ENCODE data around the gene ARMH1.

Gene ARMH1

DNA sequence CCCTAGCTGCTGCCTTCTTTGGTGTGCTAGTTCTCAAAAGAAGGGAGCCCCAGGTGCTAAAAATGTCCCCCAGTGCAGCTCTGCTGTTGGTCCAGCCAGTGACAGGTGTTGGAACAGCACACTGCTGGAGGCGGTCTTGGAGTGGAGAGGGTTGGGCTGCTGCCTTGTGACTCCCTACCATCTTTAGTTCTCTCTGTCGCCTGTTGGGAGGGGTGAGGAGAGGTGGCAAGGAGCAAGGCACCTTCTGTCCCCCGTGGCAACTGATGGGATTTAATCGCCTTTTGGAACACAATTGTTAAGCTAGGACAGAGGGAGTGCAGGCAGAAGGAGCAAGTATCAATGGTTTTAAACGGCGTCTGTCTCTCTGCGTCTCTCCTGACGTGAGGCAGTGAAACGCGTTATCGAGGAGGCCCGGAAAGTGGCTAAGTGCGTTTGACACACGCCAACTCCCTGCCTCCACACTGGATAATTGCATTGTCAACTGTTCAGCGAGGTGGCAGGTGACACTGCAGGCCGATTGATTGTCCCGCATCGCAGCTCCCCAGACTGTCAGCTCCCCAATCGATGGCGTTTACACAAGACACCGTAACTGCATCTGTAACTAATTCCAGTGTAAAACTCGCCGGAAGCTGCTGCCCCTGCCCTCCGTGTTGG, 34.2 kb upstream of the ARMH1 start:
- no peak for TF ChIP-seq EZH2phosphoT487 (IDR thresholded peaks at IDR 0.05; ENCODE audit: low read depth)
- TF ChIP-seq, protein P1, sequence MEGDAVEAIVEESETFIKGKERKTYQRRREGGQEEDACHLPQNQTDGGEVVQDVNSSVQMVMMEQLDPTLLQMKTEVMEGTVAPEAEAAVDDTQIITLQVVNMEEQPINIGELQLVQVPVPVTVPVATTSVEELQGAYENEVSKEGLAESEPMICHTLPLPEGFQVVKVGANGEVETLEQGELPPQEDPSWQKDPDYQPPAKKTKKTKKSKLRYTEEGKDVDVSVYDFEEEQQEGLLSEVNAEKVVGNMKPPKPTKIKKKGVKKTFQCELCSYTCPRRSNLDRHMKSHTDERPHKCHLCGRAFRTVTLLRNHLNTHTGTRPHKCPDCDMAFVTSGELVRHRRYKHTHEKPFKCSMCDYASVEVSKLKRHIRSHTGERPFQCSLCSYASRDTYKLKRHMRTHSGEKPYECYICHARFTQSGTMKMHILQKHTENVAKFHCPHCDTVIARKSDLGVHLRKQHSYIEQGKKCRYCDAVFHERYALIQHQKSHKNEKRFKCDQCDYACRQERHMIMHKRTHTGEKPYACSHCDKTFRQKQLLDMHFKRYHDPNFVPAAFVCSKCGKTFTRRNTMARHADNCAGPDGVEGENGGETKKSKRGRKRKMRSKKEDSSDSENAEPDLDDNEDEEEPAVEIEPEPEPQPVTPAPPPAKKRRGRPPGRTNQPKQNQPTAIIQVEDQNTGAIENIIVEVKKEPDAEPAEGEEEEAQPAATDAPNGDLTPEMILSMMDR (IDR thresholded peaks at IDR 0.05; ENCODE audit: low read depth, low read length) = no peak
- no peaks in the 10 kb centered on the region for H3K79me2 ChIP-seq (ENCODE audit: low read length)
- H3K4me2 ChIP-seq (ENCODE audit: low read length) = no peak overlapping the region
- no peak overlapping the region for H2AFZ ChIP-seq (ENCODE audit: low read depth, low read length)
- no peak overlapping the region for H3K9ac ChIP-seq (ENCODE audit: low read length)
- H3K27ac ChIP-seq (ENCODE audit: low read length) = no peak overlapping the region
- H3K4me1 ChIP-seq (ENCODE audit: low read length) = no peaks in the 10 kb centered on the region
- no peaks in the 10 kb centered on the region for H4K20me1 ChIP-seq (ENCODE audit: insufficient read depth, low read length)
- no peaks in the 10 kb centered on the region for H3K9me3 ChIP-seq (ENCODE audit: insufficient read depth, low read length)
- no peak overlapping the region for H3K4me3 ChIP-seq (ENCODE audit: low read length)
- H3K36me3 ChIP-seq (replicated peaks; ENCODE audit: low read depth, low read length) = peaks cover 5% of the 10 kb centered on the region
- no peaks in the 10 kb centered on the region for H3K27me3 ChIP-seq (ENCODE audit: low read depth, low read length)

DNA sequence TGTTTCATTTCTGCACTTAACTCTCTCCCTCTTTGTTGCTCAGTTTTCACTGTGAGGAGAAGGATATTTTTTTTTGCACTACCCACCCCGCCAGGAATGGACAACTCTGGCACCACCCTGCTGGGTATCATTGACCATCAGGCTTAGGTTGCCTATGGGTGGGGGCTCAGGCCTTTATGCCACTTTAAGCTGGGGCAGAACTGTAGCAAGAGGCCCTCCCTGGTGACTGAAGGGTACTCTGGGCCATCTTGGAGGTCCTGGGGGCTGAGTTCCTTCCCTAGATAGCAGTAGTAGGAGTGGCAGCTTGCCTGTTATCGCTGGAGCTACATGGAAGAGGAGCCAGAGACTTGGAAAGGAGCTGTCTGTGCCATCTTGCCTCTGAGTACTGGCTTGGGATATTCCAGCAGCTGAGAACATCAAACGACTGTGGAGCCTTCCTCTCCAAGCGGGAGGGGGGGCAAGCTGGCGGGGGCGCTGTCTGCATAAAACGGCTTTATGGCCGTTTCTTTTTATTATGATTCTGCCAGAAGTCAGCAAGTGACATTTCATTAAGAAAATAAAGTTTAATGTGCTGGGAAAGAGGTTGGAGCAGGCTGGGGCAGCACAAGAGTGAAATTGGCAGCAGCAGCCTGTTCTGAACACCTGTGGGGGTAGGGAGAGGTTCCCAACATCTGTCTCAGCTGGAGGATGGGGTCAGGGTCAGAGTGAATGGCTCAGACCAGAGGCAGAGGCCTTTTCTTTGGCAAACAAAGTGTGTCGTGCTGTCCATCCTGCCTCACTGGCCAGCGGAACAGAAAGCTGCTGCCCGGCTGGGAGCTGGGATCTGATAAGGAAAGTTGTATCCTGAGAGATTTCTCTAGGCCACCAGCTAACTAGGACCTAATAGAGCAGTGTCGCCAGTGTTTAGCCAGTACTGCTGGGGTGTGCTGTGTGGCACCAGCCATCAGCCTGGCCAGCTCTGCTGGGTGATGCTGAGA, 33.1 kb upstream of the ARMH1 start:
- Histone ChIP-seq H3K79me2 (ENCODE audit: low read length) (no peaks in the 10 kb centered on the region), H3K4me2 (ENCODE audit: low read length) (no peak overlapping the region), H3K4me3 (ENCODE audit: low read length) (no peak overlapping the region), H3K27ac (ENCODE audit: low read length) (no peak overlapping the region), H3K9me3 (ENCODE audit: insufficient read depth, low read length) (no peaks in the 10 kb centered on the region), H3K9ac (ENCODE audit: low read length) (no peak overlapping the region), H3K4me1 (ENCODE audit: low read length) (no peaks in the 10 kb centered on the region), H3K36me3 (replicated peaks; ENCODE audit: low read depth, low read length) (peaks cover 5% of the 10 kb centered on the region), H4K20me1 (ENCODE audit: insufficient read depth, low read length) (no peaks in the 10 kb centered on the region), H3K27me3 (ENCODE audit: low read depth, low read length) (no peaks in the 10 kb centered on the region), H2AFZ (ENCODE audit: low read depth, low read length) (no peak overlapping the region)
- no peak for TF ChIP-seq EZH2phosphoT487 (IDR thresholded peaks at IDR 0.05; ENCODE audit: low read depth)
- TF ChIP-seq, protein P1 (IDR thresholded peaks at IDR 0.05; ENCODE audit: low read depth, low read length) = no peak

DNA sequence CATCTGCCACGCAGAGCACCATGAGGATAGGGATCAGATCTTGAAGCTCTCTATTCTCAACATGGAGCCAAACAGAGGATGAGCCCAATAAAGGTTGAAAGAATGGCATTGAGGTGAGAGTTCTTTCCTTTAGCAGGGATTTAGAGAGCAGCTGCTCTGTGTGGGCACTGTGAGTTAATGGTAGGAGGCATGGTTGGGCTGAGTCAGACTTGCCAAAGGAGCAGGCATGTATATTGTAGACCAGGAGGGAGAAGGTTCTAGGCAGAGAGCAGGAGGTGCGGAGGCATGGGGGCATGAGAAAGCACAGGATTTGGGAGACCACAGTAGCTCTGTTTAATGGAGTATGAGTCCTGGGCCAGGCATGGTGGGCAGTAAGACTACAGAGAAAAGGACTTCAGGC, 32.3 kb upstream of the ARMH1 start:
- TF ChIP-seq EZH2phosphoT487 (IDR thresholded peaks at IDR 0.05; ENCODE audit: low read depth) = no peak
- TF ChIP-seq, protein P1 (IDR thresholded peaks at IDR 0.05; ENCODE audit: low read depth, low read length) = no peak
- no peak overlapping the region for H2AFZ ChIP-seq (ENCODE audit: low read depth, low read length)
- no peaks in the 10 kb centered on the region for H3K27me3 ChIP-seq (ENCODE audit: low read depth, low read length)
- no peaks in the 10 kb centered on the region for H3K9me3 ChIP-seq (ENCODE audit: insufficient read depth, low read length)
- H3K4me2 ChIP-seq (ENCODE audit: low read length) = no peak overlapping the region
- peaks cover 5% of the 10 kb centered on the region for H3K36me3 ChIP-seq (replicated peaks; ENCODE audit: low read depth, low read length)
- H3K4me1 ChIP-seq (ENCODE audit: low read length) = no peaks in the 10 kb centered on the region
- no peaks in the 10 kb centered on the region for H3K79me2 ChIP-seq (ENCODE audit: low read length)
- H4K20me1 ChIP-seq (ENCODE audit: insufficient read depth, low read length) = no peaks in the 10 kb centered on the region
- H3K9ac ChIP-seq (ENCODE audit: low read length) = no peak overlapping the region
- no peak overlapping the region for H3K4me3 ChIP-seq (ENCODE audit: low read length)
- no peak overlapping the region for H3K27ac ChIP-seq (ENCODE audit: low read length)

DNA sequence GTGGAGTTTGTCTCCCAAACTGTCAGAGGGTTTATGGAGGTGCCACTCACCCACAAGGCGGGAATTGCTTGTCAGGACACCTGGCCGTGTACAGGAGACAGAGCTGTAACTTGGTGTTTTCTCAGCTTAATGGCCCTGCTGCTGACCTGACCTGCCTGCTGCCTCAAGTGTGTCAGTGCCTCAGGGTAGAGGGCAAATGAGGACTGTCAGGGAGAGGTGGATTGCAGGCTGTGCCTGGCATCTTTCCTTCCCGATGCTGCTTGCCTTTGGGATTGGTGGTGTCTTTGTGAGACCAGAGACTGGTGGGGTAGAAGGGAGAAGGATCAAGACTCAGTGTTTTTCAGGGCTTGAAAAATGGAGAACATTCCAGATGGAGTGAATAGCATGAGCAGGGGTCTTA, 31.6 kb upstream of the ARMH1 start:
- H3K36me3 ChIP-seq (replicated peaks; ENCODE audit: low read depth, low read length) = peaks cover 5% of the 10 kb centered on the region
- TF ChIP-seq EZH2phosphoT487 (IDR thresholded peaks at IDR 0.05; ENCODE audit: low read depth) = no peak
- TF ChIP-seq, protein P1 (IDR thresholded peaks at IDR 0.05; ENCODE audit: low read depth, low read length) = no peak

More for the DNA sequence above, 31.6 kb upstream of the ARMH1 start:
- Histone ChIP-seq H3K79me2 (ENCODE audit: low read length) (no peaks in the 10 kb centered on the region), H3K9me3 (ENCODE audit: insufficient read depth, low read length) (no peaks in the 10 kb centered on the region), H2AFZ (ENCODE audit: low read depth, low read length) (no peak overlapping the region), H3K4me1 (ENCODE audit: low read length) (no peaks in the 10 kb centered on the region), H3K4me2 (ENCODE audit: low read length) (no peak overlapping the region), H3K27ac (ENCODE audit: low read length) (no peak overlapping the region), H3K9ac (ENCODE audit: low read length) (no peak overlapping the region), H4K20me1 (ENCODE audit: insufficient read depth, low read length) (no peaks in the 10 kb centered on the region), H3K27me3 (ENCODE audit: low read depth, low read length) (no peaks in the 10 kb centered on the region), H3K4me3 (ENCODE audit: low read length) (no peak overlapping the region)
